ENCODE measurements around the gene TMEFF2. TPM values are rescaled to one million over a fixed set of nuclear protein-coding genes. Genes with fewer than 3 reads are reported as not detected.
A peak's percentile ranks its signal among the peaks of the same experiment; 100 is the strongest.

TMEFF2 gene, protein sequence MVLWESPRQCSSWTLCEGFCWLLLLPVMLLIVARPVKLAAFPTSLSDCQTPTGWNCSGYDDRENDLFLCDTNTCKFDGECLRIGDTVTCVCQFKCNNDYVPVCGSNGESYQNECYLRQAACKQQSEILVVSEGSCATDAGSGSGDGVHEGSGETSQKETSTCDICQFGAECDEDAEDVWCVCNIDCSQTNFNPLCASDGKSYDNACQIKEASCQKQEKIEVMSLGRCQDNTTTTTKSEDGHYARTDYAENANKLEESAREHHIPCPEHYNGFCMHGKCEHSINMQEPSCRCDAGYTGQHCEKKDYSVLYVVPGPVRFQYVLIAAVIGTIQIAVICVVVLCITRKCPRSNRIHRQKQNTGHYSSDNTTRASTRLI
- 12.8 TPM for total RNA-seq

GRCh38 chr2:192194866-192195547 lies at the start of gene TMEFF2:
Gene TMEFF2 (minus strand): TSS chr2:192194933. CDS start chr2:192194524, 409 bp downstream.
- peak; percentile 61 for DNase-seq (ENCODE audit: low spot score)

GRCh38 chr2:192243488-192243887 lies 48.8 kb upstream of the TMEFF2 start:
- no peak for DNase-seq (ENCODE audit: low spot score)

GRCh38 chr2:192236136-192236535 lies 41.4 kb upstream of the TMEFF2 start:
- no peak for DNase-seq (ENCODE audit: low spot score)

DNA sequence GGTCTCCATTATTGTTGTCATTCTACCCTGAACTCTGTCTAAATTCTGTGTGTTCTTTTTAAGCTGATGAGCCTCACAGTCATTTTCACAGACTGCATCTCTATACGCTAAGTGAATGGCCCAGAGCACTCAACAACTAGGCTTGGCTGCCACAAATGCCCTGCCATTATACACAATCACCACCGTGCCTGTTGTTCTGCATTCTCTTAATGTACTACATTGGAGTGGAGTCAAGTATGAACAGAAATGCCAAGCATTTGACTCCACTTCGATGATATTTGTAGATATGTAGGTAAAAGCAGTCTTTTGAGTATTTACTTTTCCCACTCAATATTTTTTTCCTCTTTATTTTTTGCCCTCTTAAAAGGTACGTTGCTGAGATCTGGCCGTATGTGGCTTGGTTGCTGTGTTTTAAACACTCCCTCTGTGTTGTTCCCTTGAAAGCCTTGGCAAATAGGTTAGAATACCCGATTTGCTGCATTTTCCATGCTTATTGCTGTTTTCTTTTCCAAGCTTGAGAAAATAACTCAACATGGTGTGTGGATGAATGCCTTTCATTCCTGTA lies 36.2 kb upstream of the TMEFF2 start:
- no peak for DNase-seq (ENCODE audit: low spot score)

DNA sequence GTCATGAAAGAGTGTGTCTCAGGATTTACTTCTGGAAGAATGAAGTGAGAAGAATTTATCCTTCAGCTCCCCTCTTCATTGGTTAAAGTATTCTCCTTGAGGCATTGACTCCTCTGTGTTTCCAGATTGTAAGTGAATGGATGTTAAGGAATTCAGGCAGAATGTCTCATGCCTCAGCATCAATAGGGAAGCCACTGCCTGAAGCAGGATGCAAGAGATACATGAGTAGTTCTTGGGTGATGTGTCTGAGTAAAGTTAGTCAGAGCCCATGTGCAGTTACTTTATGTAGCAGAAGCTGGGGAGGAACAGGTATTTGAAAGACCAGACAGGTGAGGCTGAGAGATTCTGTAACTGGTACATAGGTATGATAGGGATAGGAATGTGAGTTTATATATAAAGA lies 34.0 kb upstream of the TMEFF2 start:
- no peak for DNase-seq (ENCODE audit: low spot score)

GRCh38 chr2:192218970-192219369 lies 24.2 kb upstream of the TMEFF2 start:
- DNase-seq (ENCODE audit: low spot score) = no peak

DNA sequence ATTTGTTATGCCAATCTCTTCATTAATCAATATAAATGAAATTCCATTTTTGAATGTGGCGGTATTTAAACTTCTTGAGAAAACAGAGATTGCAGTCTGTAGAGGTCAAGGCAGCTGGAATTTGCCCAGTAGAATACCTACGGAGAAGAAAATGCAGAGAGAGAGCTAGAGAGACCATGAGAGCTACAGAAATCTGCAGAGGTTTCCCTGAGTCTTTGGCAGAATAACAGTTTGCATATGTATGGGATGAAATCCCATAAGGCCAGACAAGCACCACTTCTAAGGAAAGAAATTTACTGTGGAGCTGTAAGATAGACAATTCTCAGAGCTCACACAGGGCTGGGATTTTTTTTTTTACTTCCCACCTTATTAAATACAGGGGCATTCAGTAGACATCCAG lies 23.6 kb upstream of the TMEFF2 start:
- DNase-seq (ENCODE audit: low spot score) = no peak

DNA sequence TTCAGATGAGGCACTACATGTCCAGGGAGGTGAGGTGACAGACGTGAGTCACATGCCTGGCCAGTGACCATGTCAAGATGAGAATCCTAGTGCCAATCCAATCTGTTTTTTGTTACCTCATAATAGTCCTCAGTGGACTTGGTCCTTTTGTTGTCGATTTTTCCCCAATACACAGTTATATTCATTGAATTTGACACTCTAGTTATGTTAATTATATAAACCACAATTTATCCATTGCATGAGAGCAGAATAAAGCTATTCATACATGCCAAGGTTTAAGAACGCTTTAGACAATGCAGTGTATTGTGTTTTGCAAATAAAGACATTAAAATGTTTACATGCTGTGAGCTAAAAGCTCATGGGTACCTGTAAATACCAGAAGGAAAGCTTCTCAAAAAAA lies 21.6 kb upstream of the TMEFF2 start:
- DNase-seq (ENCODE audit: low spot score) = no peak

- DNase-seq (ENCODE audit: low spot score) = no peak
Measured at GRCh38 chr2:192215096-192215877, 20.6 kb upstream of the TMEFF2 start.

DNA sequence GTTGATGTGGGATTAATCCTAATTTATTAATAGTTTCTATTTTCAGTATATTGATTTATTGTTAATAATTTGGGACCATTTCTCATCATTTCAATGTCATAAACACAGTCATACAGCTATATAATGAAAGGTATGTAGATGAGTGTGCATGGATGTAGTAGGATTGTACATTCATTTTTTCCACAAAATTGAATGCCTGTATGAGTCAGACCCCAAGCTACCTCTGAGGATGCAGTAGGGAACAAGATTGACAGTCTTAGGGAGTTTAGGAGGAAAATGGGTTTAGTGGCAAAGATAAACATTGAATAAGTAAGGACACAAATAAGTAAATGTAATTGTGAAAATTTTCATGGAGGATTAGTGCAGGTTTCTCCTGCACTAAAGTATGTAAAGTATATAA lies 14.1 kb upstream of the TMEFF2 start:
- DNase-seq (ENCODE audit: low spot score) = no peak

DNA sequence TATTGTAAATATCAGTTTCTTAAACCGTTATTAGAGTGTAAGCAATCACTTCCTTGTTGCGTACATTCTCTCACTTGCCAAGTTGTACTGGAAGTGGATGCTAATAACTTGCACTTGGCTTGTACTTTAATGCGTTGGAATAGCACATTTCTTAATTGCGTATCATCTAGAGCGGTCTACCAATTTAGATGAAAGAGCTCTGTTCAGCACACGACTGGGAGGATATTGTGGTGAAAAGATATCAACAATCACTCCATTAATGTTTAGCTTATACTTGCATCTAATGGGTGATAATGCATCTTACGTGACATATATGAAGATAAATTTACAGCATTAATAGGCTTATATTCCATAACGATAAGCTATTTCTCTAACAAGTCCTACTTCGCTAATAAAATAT lies 11.7 kb upstream of the TMEFF2 start:
- no peak for DNase-seq (ENCODE audit: low spot score)

- DNase-seq (ENCODE audit: low spot score) = no peak
Measured at GRCh38 chr2:192203876-192204275, 9.1 kb upstream of the TMEFF2 start.

DNA sequence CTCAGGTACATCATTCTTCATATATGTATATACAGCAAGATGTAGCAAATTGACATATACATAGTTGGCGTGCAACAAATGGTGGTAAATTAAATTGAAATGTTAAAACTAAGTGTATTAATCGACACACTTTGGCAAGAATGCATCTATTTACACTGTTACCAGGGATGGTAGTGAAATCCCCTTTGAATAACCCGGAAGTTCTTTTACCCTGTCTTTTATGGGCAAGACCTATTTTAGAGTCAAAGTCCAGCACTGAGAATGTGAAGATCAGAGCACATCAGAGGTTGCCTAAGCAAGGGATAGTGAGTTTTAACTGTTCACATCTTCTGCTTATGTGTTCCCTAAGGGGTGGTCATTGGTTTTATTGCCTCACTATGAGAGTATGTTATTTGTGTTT lies 7.6 kb upstream of the TMEFF2 start:
- no peak for DNase-seq (ENCODE audit: low spot score)

DNA sequence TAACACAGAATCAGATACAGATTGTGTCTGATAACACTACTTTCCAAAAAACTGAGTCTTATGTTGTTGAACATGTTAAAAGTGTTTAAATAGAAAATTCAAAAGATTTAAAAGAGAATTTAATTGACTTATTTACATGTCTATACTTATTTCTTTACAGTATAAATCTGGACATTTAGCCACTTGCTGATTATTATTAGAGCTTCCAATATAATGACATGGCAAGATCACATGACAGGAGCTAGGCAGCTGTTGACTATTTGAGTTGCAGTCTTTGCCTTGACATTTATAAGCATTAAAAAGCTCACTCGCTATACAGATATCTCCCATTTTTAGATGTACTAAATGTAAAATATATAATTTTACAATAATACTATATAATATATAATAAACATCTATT lies 6.4 kb upstream of the TMEFF2 start:
- no peak for DNase-seq (ENCODE audit: low spot score)

- DNase-seq (ENCODE audit: low spot score) = no peak
Measured at GRCh38 chr2:192197357-192197756, 2.6 kb upstream of the TMEFF2 start.

DNA sequence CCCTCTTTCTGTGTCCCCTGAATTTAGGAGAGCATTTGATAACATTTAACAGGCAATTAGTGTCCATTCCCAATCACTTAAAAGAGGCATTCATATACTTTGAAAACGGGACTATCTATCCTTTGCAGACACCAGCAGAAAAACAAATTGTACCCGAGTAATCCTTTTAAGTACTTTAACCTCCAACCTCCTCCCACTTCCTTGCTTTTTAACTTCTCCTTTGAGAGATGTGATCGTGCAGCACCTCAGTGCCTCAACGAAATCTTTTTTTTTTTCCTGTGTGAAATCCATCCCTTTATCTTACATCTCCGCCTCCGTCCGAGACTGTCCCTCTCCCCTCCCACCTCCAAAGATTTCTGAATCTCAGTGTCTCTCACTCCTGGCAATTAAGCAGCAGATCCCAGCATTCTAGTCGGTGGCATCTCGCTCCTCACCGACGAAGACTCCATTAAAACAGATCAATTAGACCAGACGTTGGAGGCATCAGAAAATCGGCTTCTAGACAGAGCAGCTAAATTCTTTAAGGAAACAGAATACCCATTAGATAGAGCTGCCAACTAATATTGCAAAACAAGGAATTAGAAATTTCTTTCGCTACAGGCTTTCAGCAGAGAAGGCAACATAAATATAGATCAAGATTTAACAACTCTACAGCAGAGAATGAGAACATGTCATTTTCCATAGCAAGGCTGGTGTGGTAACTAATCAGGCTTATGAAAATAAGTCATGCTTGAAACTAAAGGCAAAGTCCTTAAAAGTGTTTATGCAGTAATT lies 1.9 kb upstream of the TMEFF2 start:
- DNase-seq (ENCODE audit: low spot score) = no peak

DNA sequence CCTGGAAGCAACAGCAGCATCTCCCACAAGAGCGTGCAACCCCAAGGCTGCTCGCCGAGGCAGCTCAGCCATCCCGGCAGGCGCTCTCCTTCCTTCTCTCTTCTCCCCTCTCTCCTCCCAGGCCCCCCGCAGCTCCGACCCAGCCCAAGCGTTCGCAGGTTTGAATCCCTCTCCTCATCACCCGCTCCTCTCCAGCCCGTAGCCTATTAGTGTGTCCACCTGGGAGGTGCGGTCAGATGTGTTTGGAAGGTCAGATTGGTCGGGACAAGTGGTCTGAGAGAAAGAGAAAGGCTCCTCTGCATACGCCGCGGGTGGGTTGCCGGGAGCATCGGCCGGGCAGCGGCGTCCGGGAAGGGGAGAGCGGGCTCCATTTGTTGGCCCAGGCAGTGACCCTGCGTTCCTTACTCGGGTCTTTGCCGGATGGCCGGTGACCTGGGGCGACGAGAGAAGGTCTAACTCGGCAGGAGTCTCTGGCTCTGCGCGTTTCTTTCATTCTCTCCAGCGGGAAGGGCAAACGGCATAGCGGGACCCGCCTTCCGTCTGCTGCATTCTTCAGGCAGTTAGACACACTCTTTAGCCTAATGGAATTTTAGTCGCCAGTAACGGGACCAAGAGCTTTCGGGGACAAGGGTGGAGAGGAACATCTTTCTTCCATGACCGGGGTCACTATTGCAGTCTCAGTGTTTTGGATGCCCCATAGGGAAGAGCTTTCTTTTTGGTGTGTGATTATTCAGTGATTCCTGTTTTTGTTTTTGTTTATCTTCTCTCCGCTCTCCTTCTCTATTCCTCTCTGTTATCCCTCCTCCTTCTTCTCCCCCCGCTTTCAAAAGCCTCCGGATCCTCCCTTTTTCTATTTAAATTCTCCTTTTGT lies 1.1 kb upstream of the TMEFF2 start:
- DNase-seq (ENCODE audit: low spot score) = no peak

GRCh38 chr2:192194265-192194865 lies 368 bp downstream of the TMEFF2 start:
- no peak for DNase-seq (ENCODE audit: low spot score)

DNA sequence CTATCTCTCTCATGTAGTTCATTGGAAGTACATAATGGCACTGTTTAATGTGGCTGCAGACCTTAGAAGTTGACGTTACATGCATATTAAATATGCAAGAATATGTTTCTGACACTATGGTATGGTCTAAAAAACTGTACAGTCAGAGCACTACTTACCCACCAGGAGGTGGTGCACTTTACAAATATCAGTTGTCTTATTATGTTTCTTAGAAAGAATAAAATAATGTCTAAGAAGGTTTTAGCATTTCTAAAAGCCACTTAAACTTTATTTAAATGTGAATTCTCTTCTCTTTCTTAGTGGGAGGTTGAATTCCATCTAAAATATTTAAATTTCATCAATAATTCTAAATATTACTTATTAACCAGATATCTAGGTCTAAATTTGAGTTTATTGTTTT lies 4.3 kb downstream of the TMEFF2 start:
- no peak for DNase-seq (ENCODE audit: low spot score)

- no peak for DNase-seq (ENCODE audit: low spot score)
Measured at GRCh38 chr2:192186806-192187205, 7.9 kb downstream of the TMEFF2 start.
